Fibroblast of villous mesenchyme (primary cell): ENCODE data around the gene LGI4. TPM values are rescaled to one million over a fixed set of nuclear protein-coding genes. Genes with fewer than 3 reads are reported as not detected.

ENCODE experiments used
- DNase-seq: peaks from one replicate; pipeline ENCODE4 v3.0.0-alpha.2; 2010; ENCODE audit warnings: low read depth
- H3K4me3 ChIP-seq: 2 replicates; pipeline ENCODE4 v1.5.1; 2011; ENCODE audit warnings: low read depth, mild to moderate bottlenecking, low read length
- small RNA-seq: library from RNA; depleted of rRNA; stranded (forward); fragments of <200 nt; gene quantifications from one replicate; pipeline ENCODE3, GENCODE V24; 2012
- total RNA-seq: library from RNA; depleted of rRNA; stranded (reverse); fragments of >200 nt; gene quantifications from 2 replicates; pipeline ENCODE4 v1.2.3, GENCODE V29; 2012
- TF ChIP-seq, protein P1 (sequence below): IDR thresholded peaks from 2 replicates; pipeline ENCODE4 v1.5.1; 2012; ENCODE audit warnings: low read depth, mild to moderate bottlenecking, low read length; ENCODE audit not compliant: insufficient read depth

The LGI4 gene
- total RNA-seq, 1 donor = not detected

DNA sequence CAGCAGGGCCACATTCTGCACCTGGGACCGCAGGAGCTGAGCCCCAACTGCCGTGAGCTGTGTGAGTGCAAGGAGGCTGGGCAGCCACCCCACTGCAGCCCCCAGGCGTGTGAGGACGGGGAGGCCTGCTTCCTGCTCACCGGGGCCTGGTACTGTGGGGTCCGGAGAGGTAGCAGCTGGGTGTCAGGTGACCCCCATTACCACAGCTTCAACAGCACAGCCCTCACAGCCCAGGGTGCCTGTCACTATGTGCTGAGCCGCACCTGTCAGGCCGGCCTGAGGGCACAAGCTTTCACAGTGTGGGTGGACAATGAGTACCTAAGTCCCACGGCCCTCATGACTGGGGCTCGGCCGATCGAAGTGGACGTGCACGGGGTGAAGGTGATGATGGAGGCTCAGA lies 55.0 kb downstream of the LGI4 start:
- no peak for DNase-seq
- H3K4me3 ChIP-seq = no peak overlapping the region
- TF ChIP-seq, protein P1, sequence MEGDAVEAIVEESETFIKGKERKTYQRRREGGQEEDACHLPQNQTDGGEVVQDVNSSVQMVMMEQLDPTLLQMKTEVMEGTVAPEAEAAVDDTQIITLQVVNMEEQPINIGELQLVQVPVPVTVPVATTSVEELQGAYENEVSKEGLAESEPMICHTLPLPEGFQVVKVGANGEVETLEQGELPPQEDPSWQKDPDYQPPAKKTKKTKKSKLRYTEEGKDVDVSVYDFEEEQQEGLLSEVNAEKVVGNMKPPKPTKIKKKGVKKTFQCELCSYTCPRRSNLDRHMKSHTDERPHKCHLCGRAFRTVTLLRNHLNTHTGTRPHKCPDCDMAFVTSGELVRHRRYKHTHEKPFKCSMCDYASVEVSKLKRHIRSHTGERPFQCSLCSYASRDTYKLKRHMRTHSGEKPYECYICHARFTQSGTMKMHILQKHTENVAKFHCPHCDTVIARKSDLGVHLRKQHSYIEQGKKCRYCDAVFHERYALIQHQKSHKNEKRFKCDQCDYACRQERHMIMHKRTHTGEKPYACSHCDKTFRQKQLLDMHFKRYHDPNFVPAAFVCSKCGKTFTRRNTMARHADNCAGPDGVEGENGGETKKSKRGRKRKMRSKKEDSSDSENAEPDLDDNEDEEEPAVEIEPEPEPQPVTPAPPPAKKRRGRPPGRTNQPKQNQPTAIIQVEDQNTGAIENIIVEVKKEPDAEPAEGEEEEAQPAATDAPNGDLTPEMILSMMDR = no peak

DNA sequence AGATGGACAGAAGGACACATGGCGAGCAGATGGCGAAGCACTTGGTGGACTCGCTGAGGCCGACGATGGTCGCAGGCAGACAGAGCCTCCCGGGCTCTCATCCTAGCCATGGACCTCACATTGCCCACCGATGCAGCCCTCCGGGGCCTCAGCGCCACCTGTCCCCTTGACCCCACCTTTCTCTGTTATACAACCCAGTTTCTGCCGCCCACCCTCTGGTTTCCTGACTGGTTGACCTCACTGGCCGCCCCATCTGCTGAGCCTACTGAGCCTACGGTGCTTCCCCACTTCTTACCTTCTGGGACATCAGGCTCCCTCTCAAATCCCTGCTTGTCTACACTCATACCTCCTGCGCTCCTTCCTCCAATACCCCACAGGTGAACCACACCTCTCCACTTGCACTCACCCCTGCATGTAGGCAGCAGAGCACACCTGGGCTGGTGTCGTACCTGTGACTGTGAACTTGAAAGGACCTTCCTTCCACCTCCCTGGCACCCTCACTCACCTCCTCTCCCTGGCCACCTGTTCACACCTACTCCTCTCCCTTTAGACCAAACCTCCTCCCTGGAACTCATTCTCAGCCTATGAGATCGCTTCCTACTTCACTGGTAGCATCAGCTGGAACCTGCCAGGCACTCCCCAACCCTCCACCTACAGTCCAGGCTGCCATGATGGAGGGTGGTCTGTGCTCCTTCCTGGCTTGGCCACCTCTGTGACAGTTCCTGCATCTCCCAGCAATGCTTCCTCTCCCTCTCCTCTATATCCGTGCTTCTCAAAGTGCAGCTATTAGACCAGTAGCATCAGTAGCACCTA lies 57.2 kb downstream of the LGI4 start:
- no peak for DNase-seq
- no peak overlapping the region for H3K4me3 ChIP-seq
- TF ChIP-seq, protein P1 = no peak

DNA sequence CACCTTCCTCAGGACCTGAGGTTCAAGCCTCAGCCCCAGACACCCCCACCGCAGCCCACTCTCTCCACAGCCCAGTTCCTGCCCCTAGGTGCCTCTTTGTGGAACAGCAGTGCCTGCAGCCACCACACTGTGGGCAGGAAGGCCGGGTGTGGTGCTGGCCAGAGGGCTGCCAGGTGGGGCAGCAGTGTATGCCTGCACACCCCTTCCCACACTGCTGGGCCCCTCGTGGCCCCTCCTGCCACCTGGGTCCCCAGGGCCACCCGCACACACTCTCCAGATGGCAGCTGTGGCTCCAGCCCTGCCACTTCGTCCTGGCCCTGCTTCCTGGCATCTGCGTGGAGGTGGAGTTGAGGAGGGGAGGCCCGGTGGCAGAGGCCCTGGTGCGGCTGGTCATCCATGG lies 58.2 kb downstream of the LGI4 start:
- DNase-seq = no peak
- no peak overlapping the region for H3K4me3 ChIP-seq
- TF ChIP-seq, protein P1 = no peak

DNA sequence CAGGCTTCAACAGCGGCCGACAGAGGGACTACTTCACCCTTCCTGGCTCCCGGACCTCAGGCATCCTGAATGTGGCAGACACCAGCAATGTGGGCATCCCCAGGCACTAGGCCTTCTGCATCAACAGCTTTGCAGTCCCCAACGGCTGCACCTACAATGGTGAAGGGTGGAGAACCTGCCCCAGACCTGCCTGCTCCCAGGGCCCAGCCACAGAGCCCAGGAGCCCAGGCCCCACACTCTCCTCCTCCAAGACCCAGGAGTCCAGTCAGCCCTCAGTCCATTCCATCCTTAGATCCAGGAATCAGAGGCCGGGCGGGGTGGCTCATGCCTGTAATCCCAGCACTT lies 58.9 kb downstream of the LGI4 start:
- TF ChIP-seq, protein P1 = no peak
- H3K4me3 ChIP-seq = no peak overlapping the region

DNA sequence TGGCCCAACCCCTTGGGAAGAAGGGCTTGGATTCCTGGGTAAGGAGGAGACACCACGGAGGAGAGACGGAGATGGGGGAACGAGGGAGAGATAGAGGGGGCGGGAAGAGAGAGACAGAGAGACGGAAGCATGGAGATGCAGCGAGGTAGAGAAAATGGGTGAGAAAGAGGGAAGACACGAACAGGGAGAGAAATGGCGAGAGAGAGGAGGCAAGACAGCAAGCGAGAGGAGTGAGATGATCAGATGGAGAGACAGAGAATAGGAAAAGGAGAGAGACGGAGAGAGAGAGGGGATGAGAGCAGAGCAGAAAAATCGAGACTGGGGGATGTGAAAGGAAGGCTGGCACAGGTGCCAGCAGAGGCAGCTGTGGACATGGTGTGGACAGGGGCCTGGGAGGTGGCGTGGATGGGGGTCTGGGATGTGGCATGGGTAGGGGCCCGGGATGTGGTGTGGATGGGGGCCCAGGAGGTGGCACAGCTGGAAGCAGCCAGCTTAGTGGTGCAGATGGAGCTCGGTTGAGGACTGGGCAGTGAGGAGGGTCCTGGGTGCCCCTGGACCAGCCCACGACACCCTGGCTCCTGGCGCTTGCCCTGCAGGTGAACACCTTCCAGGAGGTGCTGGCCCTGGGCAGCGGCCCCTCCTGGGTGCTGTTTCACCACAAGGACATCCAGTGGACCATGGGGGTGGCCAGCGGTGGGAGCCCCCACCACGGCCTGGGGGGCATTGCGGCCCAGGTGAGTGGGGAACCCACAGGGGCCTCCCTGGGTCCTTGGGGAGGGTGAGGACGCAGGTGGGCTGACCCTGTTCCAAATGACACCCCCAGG lies 59.4 kb downstream of the LGI4 start:
- TF ChIP-seq, protein P1 = no peak
- H3K4me3 ChIP-seq = no peak overlapping the region
- DNase-seq = no peak

More for the DNA sequence above, 58.9 kb downstream of the LGI4 start:
- DNase-seq = no peak

Small RNAs within 50 kb of the gene (small RNA-seq; reads per million reads assigned to genes)
- not detected for gene AC020907.2

Other genes starting within 250 kb of the LGI4 start
- 3.2 and 3.9 TPM in 2 replicates for gene ZNF30, start 208.2 kb downstream of the LGI4 start, total RNA-seq
- 5.8 and 6.5 TPM in 2 replicates for gene ZNF792, start 170.8 kb downstream of the LGI4 start, total RNA-seq
- 23.3 and 26.7 TPM in 2 replicates for gene GRAMD1A, start 134.7 kb downstream of the LGI4 start, total RNA-seq
- gene SCN1B, start 104.6 kb downstream of the LGI4 start, total RNA-seq = 2.6 and 3.2 TPM in 2 replicates
- gene HPN, start 93.3 kb downstream of the LGI4 start, total RNA-seq = not detected in 2 replicates
- not detected in 2 replicates for gene FXYD3, start 19.2 kb downstream of the LGI4 start, total RNA-seq
- 0.32 TPM in 1 of 2 replicates, not detected in the other for gene FXYD1, start 3.8 kb upstream of the LGI4 start, total RNA-seq
- under 0.01 TPM in 1 of 2 replicates, not detected in the other for gene FXYD7, start 8.2 kb upstream of the LGI4 start, total RNA-seq
- gene FXYD5, start 19.7 kb upstream of the LGI4 start, total RNA-seq = 20.3 and 24.5 TPM in 2 replicates
- gene FAM187B, start 93.7 kb upstream of the LGI4 start, total RNA-seq = not detected in 2 replicates
- gene LSR, start 113.9 kb upstream of the LGI4 start, total RNA-seq = 0.86 and 1.6 TPM in 2 replicates
- 50.1 and 58.3 TPM in 2 replicates for gene USF2, start 133.9 kb upstream of the LGI4 start, total RNA-seq
- not detected in 2 replicates for gene HAMP, start 147.5 kb upstream of the LGI4 start, total RNA-seq
- gene MAG, start 157.1 kb upstream of the LGI4 start, total RNA-seq = not detected in 2 replicates
- gene CD22, start 194.1 kb upstream of the LGI4 start, total RNA-seq = 0.32 TPM in 1 of 2 replicates, not detected in the other
- gene FFAR1, start 212.8 kb upstream of the LGI4 start, total RNA-seq = not detected in 2 replicates
- gene FFAR3, start 223.4 kb upstream of the LGI4 start, total RNA-seq = not detected in 2 replicates
- not detected in 2 replicates for gene GPR42, start 236.0 kb upstream of the LGI4 start, total RNA-seq